H1 (cell line): Measurements from ENCODE around the gene BCAP31. TPM values are rescaled to one million over a fixed set of nuclear protein-coding genes. Genes with fewer than 3 reads are reported as not detected.

ENCODE experiments used
- CTCF ChIA-PET: fragments of 300-600 bp; sonication (Branson Sonifier 250); formaldehyde crosslinking; loops from one replicate; lab custom pipeline; 2021; ENCODE audit not compliant: partially characterized antibody; lab: Charles Lee
- POLR2A ChIA-PET: fragments of 300-600 bp; sonication (Branson Sonifier 250); formaldehyde crosslinking; loops from one replicate; lab custom pipeline; 2021; ENCODE audit warnings: inconsistent platforms; ENCODE audit not compliant: partially characterized antibody; lab: Charles Lee
- DNase-seq, 2 experiments: peaks; one replicate each; pipeline versions ENCODE4 v3.0.0 to v3.0.0-alpha.2; 2010 to 2022; ENCODE audit warnings: low spot score in 2 of 2, low read depth in 1 of 2, mixed read lengths in 1 of 2
- FAIRE-seq: peaks from 2 replicates; lab custom pipeline; 2011; peaks lifted over from hg19 to GRCh38; lab: Jason Lieb, UNC
- H2AFZ ChIP-seq: 2 replicates; pipeline ENCODE4 v1.8.1; 2012; ENCODE audit warnings: low read length, inconsistent platforms
- H2AK5ac ChIP-seq: 2 replicates; pipeline ENCODE4 v1.6.1; 2013; ENCODE audit warnings: low read depth, low read length
- H2BK120ac ChIP-seq: replicated peaks from 2 replicates; pipeline ENCODE3; 2013; ENCODE audit warnings: low read depth, low read length, inconsistent platforms
- H2BK12ac ChIP-seq: 2 replicates; pipeline ENCODE4 v1.6.1; 2013; ENCODE audit warnings: low read depth, low read length
- H2BK15ac ChIP-seq: 2 replicates; pipeline ENCODE4 v1.6.1; 2013; ENCODE audit warnings: low read length
- H2BK20ac ChIP-seq: 2 replicates; pipeline ENCODE4 v1.6.1; 2013; ENCODE audit warnings: low read length
- H2BK5ac ChIP-seq: 2 replicates; pipeline ENCODE4 v1.6.1; 2013; ENCODE audit warnings: low read depth, low read length
- H3K14ac ChIP-seq: 2 replicates; pipeline ENCODE4 v1.6.1; 2013; ENCODE audit warnings: inconsistent platforms; ENCODE audit not compliant: insufficient read length
- H3K18ac ChIP-seq: 2 replicates; pipeline ENCODE4 v1.6.1; 2013; ENCODE audit warnings: low read length; ENCODE audit errors: extremely low read depth
- H3K23ac ChIP-seq: 2 replicates; pipeline ENCODE4 v1.6.1; 2013; ENCODE audit warnings: inconsistent platforms; ENCODE audit not compliant: insufficient read length
- H3K23me2 ChIP-seq: 2 replicates; pipeline ENCODE4 v1.6.1; 2013; ENCODE audit warnings: low read depth, low read length
- H3K27ac ChIP-seq: 2 replicates; pipeline ENCODE4 v1.6.1; 2011; ENCODE audit warnings: low read depth, low read length, inconsistent platforms
- H3K27me3 ChIP-seq, 4 experiments: replicated peaks in 1 of 4; 1 replicate in 1 of 4; 2 replicates in 3 of 4; pipeline versions ENCODE4 v1.6.1 to v1.8.1; 2011 to 2013; ENCODE audit warnings: low read length in 3 of 4, mild to moderate bottlenecking in 3 of 4, inconsistent platforms in 2 of 4, mixed read lengths in 2 of 4, moderate library complexity in 1 of 4; ENCODE audit not compliant: control insufficient read depth in 3 of 4, insufficient read depth in 3 of 4; ENCODE audit errors: extremely low read depth in 1 of 4
- H3K36me3 ChIP-seq, 4 experiments: 2 replicates each; pipeline versions ENCODE4 v1.6.1 to v1.8.1; 2011 to 2013; ENCODE audit warnings: mild to moderate bottlenecking in 4 of 4, low read length in 3 of 4, moderate library complexity in 2 of 4, control low read depth in 1 of 4, inconsistent platforms in 1 of 4; ENCODE audit not compliant: insufficient read depth in 4 of 4, control insufficient read depth in 2 of 4
- H3K4ac ChIP-seq: replicated peaks from 2 replicates; pipeline ENCODE3; 2013; ENCODE audit warnings: low read length, low read depth, mixed read lengths, inconsistent platforms; ENCODE audit not compliant: insufficient read length
- H3K4me1 ChIP-seq, 4 experiments: replicated peaks in 1 of 4; 1 replicate in 1 of 4; 2 replicates in 3 of 4; pipeline versions ENCODE4 v1.6.1 to v1.8.1; 2011 to 2013; ENCODE audit warnings: low read length in 3 of 4, inconsistent platforms in 2 of 4, mixed read lengths in 1 of 4; ENCODE audit not compliant: insufficient read depth in 4 of 4, control insufficient read depth in 3 of 4
- H3K4me2 ChIP-seq, 2 experiments: 2 replicates each; pipeline versions ENCODE4 v1.6.1 to v1.8.1; 2011 to 2013; ENCODE audit warnings: low read depth in 2 of 2, low read length in 2 of 2, control low read depth in 1 of 2, inconsistent platforms in 1 of 2, mild to moderate bottlenecking in 1 of 2; ENCODE audit not compliant: insufficient read depth in 1 of 2
- H3K4me3 ChIP-seq, 4 experiments: fragments of 200-600, 300-600 bp in 1 of 4; sonication (generic), shearing (Covaris generic), sonication (Bioruptor Twin) in 1 of 4; 2 replicates each; pipeline versions ENCODE4 v1.5.1 to v1.8.1; 2011 to 2016; ENCODE audit warnings: low read length in 4 of 4, low read depth in 3 of 4, control low read depth in 2 of 4, inconsistent platforms in 2 of 4, mild to moderate bottlenecking in 2 of 4, mixed read lengths in 1 of 4, moderate library complexity in 1 of 4; ENCODE audit not compliant: insufficient read depth in 2 of 4; ENCODE audit errors: extremely low read depth in 1 of 4
- H3K56ac ChIP-seq: replicated peaks from 2 replicates; pipeline ENCODE3; 2013; ENCODE audit warnings: low read depth, mild to moderate bottlenecking, mixed read lengths, low read length, inconsistent platforms; ENCODE audit not compliant: insufficient read length
- H3K79me1 ChIP-seq: 2 replicates; pipeline ENCODE4 v1.6.1; 2013; ENCODE audit warnings: low read depth, low read length, control low read depth
- H3K79me2 ChIP-seq, 2 experiments: 2 replicates each; pipeline versions ENCODE4 v1.6.1 to v1.8.1; 2012 to 2013; ENCODE audit warnings: low read length in 2 of 2, mild to moderate bottlenecking in 2 of 2, inconsistent platforms in 1 of 2; ENCODE audit not compliant: insufficient read depth in 2 of 2, control insufficient read depth in 1 of 2
- H3K9ac ChIP-seq, 4 experiments: replicated peaks in 1 of 4; 1 replicate in 1 of 4; 2 replicates in 3 of 4; pipeline versions ENCODE4 v1.6.1 to v1.8.1; 2011 to 2013; ENCODE audit warnings: low read depth in 3 of 4, low read length in 3 of 4, control low read depth in 2 of 4, mild to moderate bottlenecking in 2 of 4, moderate library complexity in 2 of 4, inconsistent platforms in 1 of 4; ENCODE audit errors: extremely low read depth in 1 of 4
- H3K9me3 ChIP-seq, 2 experiments: 2 replicates each; pipeline versions ENCODE4 v1.6.1 to v1.8.1; 2012 to 2013; ENCODE audit warnings: mild to moderate bottlenecking in 2 of 2, moderate library complexity in 2 of 2, control low read depth in 1 of 2, inconsistent platforms in 1 of 2, low read depth in 1 of 2, low read length in 1 of 2, mixed read lengths in 1 of 2; ENCODE audit not compliant: insufficient read depth in 2 of 2
- H4K20me1 ChIP-seq, 2 experiments: replicated peaks in 1 of 2; 2 replicates each; pipeline versions ENCODE3 to v1.8.1; 2011 to 2013; ENCODE audit warnings: inconsistent platforms in 2 of 2, low read length in 2 of 2, mild to moderate bottlenecking in 1 of 2; ENCODE audit not compliant: insufficient read depth in 2 of 2, control insufficient read depth in 1 of 2
- H4K5ac ChIP-seq: 2 replicates; pipeline ENCODE4 v1.6.1; 2013; ENCODE audit warnings: low read length, low read depth, mixed read lengths, inconsistent platforms; ENCODE audit not compliant: insufficient read length
- H4K8ac ChIP-seq: 2 replicates; pipeline ENCODE4 v1.8.0; 2013; ENCODE audit warnings: mild to moderate bottlenecking, moderate library complexity, low read length, inconsistent platforms; ENCODE audit not compliant: insufficient read depth; ENCODE audit errors: extremely low read depth
- H4K91ac ChIP-seq: replicated peaks from 2 replicates; pipeline ENCODE3; 2013; ENCODE audit warnings: low read length, mixed read lengths, inconsistent platforms; ENCODE audit not compliant: insufficient read length
- ATF2 ChIP-seq: IDR thresholded peaks from 2 replicates; pipeline ENCODE4 v1.6.1; 2012; ENCODE audit warnings: low read length, inconsistent platforms
- CBX5 ChIP-seq: fragments of 300-800, 300-1000 bp; sonication (generic); IDR thresholded peaks from 2 replicates; pipeline ENCODE4 v1.7.1; 2016; ENCODE audit warnings: antibody characterized with exemption, low read length, low read depth
- CEBPB ChIP-seq: IDR thresholded peaks from 2 replicates; pipeline ENCODE4 v1.6.1; 2012; ENCODE audit warnings: low read depth, low read length
- EP300 ChIP-seq, 2 experiments: IDR thresholded peaks; 1 replicate in 1 of 2; 2 replicates in 1 of 2; pipeline ENCODE4 v1.6.1; 2011 to 2012; ENCODE audit warnings: low read depth in 2 of 2, low read length in 2 of 2, mild to moderate bottlenecking in 2 of 2, borderline replicate concordance in 1 of 2, inconsistent platforms in 1 of 2, moderate library complexity in 1 of 2
- NRF1 ChIP-seq: IDR thresholded peaks from 2 replicates; pipeline ENCODE4 v1.6.1; 2011; ENCODE audit warnings: mild to moderate bottlenecking, low read depth, low read length, improper control_type of control experiment
- POU5F1 ChIP-seq: IDR thresholded peaks from 2 replicates; pipeline ENCODE4 v1.6.1; 2011; ENCODE audit warnings: low read depth, mild to moderate bottlenecking, low read length, moderate library complexity
- SIN3A ChIP-seq, 2 experiments: IDR thresholded peaks in 1 of 2; conservative IDR thresholded peaks in 1 of 2; 2 replicates each; pipeline ENCODE4 v1.6.1; 2011 to 2012; ENCODE audit warnings: low read length in 2 of 2, improper control_type of control experiment in 1 of 2, low read depth in 1 of 2, mild to moderate bottlenecking in 1 of 2
- TBP ChIP-seq: IDR thresholded peaks from 2 replicates; pipeline ENCODE4 v1.6.1; 2011; ENCODE audit warnings: low read depth, low read length, improper control_type of control experiment
- WGBS, 2 experiments: shearing (Covaris generic) in 1 of 2; methylation state at CpG; one replicate each; pipeline versions ENCODE4 v1.1.6 to v1.1.7; 2013 to 2015; ENCODE audit warnings: low lambda C conversion rate in 2 of 2, mixed read lengths in 2 of 2, inconsistent platforms in 1 of 2, low coverage in 1 of 2, missing lambda C conversion rate in 1 of 2; ENCODE audit not compliant: insufficient replicate concordance in 2 of 2, insufficient coverage in 1 of 2, insufficient read length in 1 of 2; ENCODE audit errors: extremely low coverage in 1 of 2, missing lambda C conversion rate in 1 of 2; 5-methylcytosine and 5-hydroxymethylcytosine counted together
- polyA plus RNA-seq, 7 experiments: library from polyadenylated mRNA; depleted of rRNA in 3 of 7; stranded (reverse) in 5 of 7; unstranded in 2 of 7; fragments of >200 nt in 5 of 7; fragments of 200-250 nt in 2 of 7; gene quantifications; 1 replicate in 5 of 7; 2 replicates in 1 of 7; 4 replicates in 1 of 7; pipeline versions ENCODE4 v1.2.1 to v1.2.3, GENCODE V29; 2011 to 2013; ENCODE audit warnings: missing spikeins in 2 of 7, mixed read lengths in 2 of 7
- total RNA-seq: library from RNA; stranded (reverse); fragmentation: NEBNext Ultra II Directional; extraction: Animal tissue kit (Norgen Biotek cat#: 25700); gene quantifications from 2 replicates; pipeline ENCODE4 v1.2.1, GENCODE V29; 2021

The BCAP31 gene
- total and polyA plus RNA-seq, 2 of the 8 experiments (the other 6 are each of a cell fraction or from before 2014, with no cell fraction given): 136 to 159 TPM

DNA sequence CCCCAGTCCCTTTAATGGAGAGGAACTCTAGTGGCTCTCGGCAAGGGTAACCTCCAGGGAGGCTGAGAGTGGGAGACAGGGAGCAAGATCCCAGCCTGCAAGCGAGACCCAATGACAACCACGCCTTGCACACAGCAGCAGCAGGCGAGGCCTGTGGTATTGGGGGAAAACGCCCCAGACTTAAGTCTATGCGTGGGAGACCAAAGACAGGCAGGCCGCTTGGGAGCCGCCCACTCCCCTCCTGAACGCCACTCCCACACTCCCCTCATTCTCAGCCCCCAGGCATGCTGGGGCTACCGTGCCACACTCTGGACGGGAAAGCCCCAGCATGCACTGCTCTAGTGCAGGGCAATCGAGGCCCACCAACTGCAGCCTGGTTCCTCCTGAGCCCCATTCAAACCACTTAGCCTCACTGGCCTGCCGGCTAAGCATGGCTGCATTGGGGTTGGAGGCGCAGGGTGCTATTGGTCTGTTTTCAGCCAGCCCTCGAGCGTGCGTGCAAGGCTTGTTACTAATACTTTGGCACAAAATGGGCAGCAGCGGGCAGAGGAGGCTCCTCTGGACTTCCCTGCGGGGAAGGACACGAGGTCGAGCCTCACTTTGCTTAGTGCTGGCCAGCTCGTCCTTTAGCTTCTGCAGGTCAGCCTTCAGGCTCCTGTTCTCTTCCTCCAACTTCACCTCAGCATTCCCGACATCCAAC, 21.7 kb downstream of the BCAP31 start:
- DNase-seq (no peak), FAIRE-seq (no peak)
- H2BK20ac ChIP-seq: no peak overlapping the region
- no peak overlapping the region for H2BK5ac ChIP-seq
- POLR2A ChIA-PET: no interaction called here
- H3K79me1 ChIP-seq: no peaks in the 10 kb centered on the region
- no peak overlapping the region for H2BK120ac ChIP-seq
- H4K5ac ChIP-seq: no peak overlapping the region
- no peaks in the 10 kb centered on the region for H3K27me3 ChIP-seq
- H3K56ac ChIP-seq: no peak overlapping the region
- no peaks in the 10 kb centered on the region; a peak in 1 of 7 replicates for H3K4me1 ChIP-seq
- H3K18ac ChIP-seq: no peak overlapping the region
- no peak overlapping the region for H2AFZ ChIP-seq
- no peak overlapping the region for H3K4ac ChIP-seq
- 93% methylated on average over 16 of the region's 23 CpGs; no CpG with 5 or more reads in 1 of the 2 experiments for WGBS, 2 experiments
- no peak overlapping the region for H3K4me2 ChIP-seq
- H3K23ac ChIP-seq: no peak overlapping the region
- H3K23me2 ChIP-seq: no peaks in the 10 kb centered on the region
- no peak overlapping the region for H3K4me3 ChIP-seq
- no peak overlapping the region for H4K8ac ChIP-seq
- no peak overlapping the region for H2BK12ac ChIP-seq
- H2BK15ac ChIP-seq: no peak overlapping the region
- H4K20me1 ChIP-seq: no peaks in the 10 kb centered on the region
- no peak overlapping the region for H3K9ac ChIP-seq
- no peaks in the 10 kb centered on the region for H3K79me2 ChIP-seq
- H3K27ac ChIP-seq: no peak overlapping the region
- H3K14ac ChIP-seq: no peak overlapping the region
- H4K91ac ChIP-seq: no peak overlapping the region
- H3K36me3 ChIP-seq: peaks cover 0 to 23% (median 4%) of the 10 kb centered on the region in 4 experiments; a peak in 6 of 8 replicates
- no peak overlapping the region for H2AK5ac ChIP-seq
- H3K9me3 ChIP-seq: no peaks in the 10 kb centered on the region
- CTCF ChIA-PET: interaction anchor here (1.4 to 3.9 kb wide), 3 partner anchors 15 to 93 kb away, joined by 3 to 10 read pairs (median 5); partner anchors contain the start of gene SLC6A8
- TF ChIP-seq CEBPB: no peak
- TF ChIP-seq SIN3A (conservative IDR thresholded peaks at IDR 0.05 in 1 of 2, IDR thresholded peaks at IDR 0.05 in 1 of 2; ENCODE audit: low read depth in 1 of 2, low read length in 2 of 2): no peak
- no peak for TF ChIP-seq ATF2
- no peak for TF ChIP-seq NRF1
- TF ChIP-seq EP300 (IDR thresholded peaks at IDR 0.05; ENCODE audit: borderline replicate concordance in 1 of 2, low read depth in 2 of 2, low read length in 2 of 2): no peak
- TF ChIP-seq POU5F1: no peak
- TF ChIP-seq CBX5: no peak
- no peak for TF ChIP-seq TBP
